Gastrocnemius medialis (tissue), 4 donors: ENCODE measurements around the gene FGF2. TPM values are rescaled to one million over a fixed set of nuclear protein-coding genes. Genes with fewer than 3 reads are reported as not detected.
"Not testable (repeated sequence)": the region's sequence is repeated elsewhere in the genome, so short reads cannot be mapped to it uniquely, and the experiment has no call there.

ENCODE experiments used
- ATAC-seq, 2 donors: fragments of 150-250 bp; one replicate each; pipeline ENCODE4 v1.9.1; 2016
- DNase-seq, 2 donors: peaks; one replicate each; pipeline ENCODE4 v3.0.0-alpha.2; 2019
- H3K27ac ChIP-seq, 4 donors: fragments of 200-600 bp; sonication (generic); 1 replicate in 1 of 4; 2 replicates in 3 of 4; pipeline ENCODE4 v1.5.1; 2016 to 2018; ENCODE audit warnings: mild to moderate bottlenecking in 2 of 4, moderate library complexity in 1 of 4
- H3K27me3 ChIP-seq, 3 donors: fragments of 200-600 bp; sonication (generic) in 2 of 3; 1 replicate in 1 of 3; 2 replicates in 2 of 3; pipeline versions ENCODE4 v1.5.1 to v1.6.0; 2016 to 2019; ENCODE audit warnings: mild to moderate bottlenecking in 1 of 3, moderate library complexity in 1 of 3
- H3K36me3 ChIP-seq, 2 donors: fragments of 200-600 bp; sonication (generic) in 1 of 2; one replicate each; pipeline ENCODE4 v1.5.1; 2017 to 2018
- H3K4me1 ChIP-seq, 2 donors: fragments of 200-600 bp; sonication (generic) in 1 of 2; one replicate each; pipeline ENCODE4 v1.5.1; 2016 to 2017; ENCODE audit warnings: mild to moderate bottlenecking in 2 of 2
- H3K4me3 ChIP-seq, 4 donors: fragments of 200-600 bp; sonication (generic) in 3 of 4; 1 replicate in 1 of 4; 2 replicates in 3 of 4; pipeline ENCODE4 v1.5.1; 2016 to 2019; ENCODE audit warnings: mild to moderate bottlenecking in 2 of 4
- H3K9me3 ChIP-seq, 3 donors: fragments of 200-600 bp; sonication (generic) in 2 of 3; 1 replicate in 1 of 3; 2 replicates in 2 of 3; pipeline ENCODE4 v1.5.1; 2016 to 2019
- CTCF ChIP-seq, 5 experiments: fragments of 450-650 bp in 3 of 5; fragments of 200-600 bp in 2 of 5; sonication (generic) in 2 of 5; IDR thresholded peaks in 4 of 5; conservative IDR thresholded peaks in 1 of 5; 1 replicate in 4 of 5; 2 replicates in 1 of 5; pipeline ENCODE4 v1.5.1; 2016 to 2019; ENCODE audit warnings: antibody characterized with exemption in 5 of 5, mild to moderate bottlenecking in 3 of 5, moderate library complexity in 3 of 5
- POLR2A ChIP-seq, 2 donors: fragments of 450-650 bp; IDR thresholded peaks; one replicate each; pipeline ENCODE4 v1.6.1; 2017; ENCODE audit warnings: antibody characterized with exemption in 2 of 2, mild to moderate bottlenecking in 2 of 2, moderate library complexity in 2 of 2
- in situ Hi-C, 4 donors: fragments of 200-750 bp; cut with MboI; loops; one replicate each; pipeline versions ENCODE4 v1.15.0 to v1.8.0; 2017; ENCODE audit warnings: low sequenced_read_pairs in 4 of 4
- intact Hi-C: fragments of 100-400 bp; cut with DNase I; formaldehyde crosslinking; loops from one replicate; pipeline ENCODE4 v1.15.1; 2023; ENCODE audit warnings: low total_unique reads
- total RNA-seq, 4 donors: library from RNA; depleted of rRNA; stranded (reverse); fragments of >200 nt; gene quantifications; one replicate each; pipeline versions ENCODE4 v1.1.0 to v1.2.3, GENCODE V29; 2016

FGF2 gene
- total RNA-seq, 4 donors from 2014 or later = 1.5 to 3.5 (median 1.9) TPM

GRCh38 chr4:122833999-122834398 is 7.4 kb downstream of the FGF2 start:
- H3K9me3 ChIP-seq = no peaks in the 10 kb centered on the region
- no peaks in the 10 kb centered on the region for H3K36me3 ChIP-seq
- intact Hi-C loops (no loop called here), in situ Hi-C loops (no loop called here)
- ATAC-seq = no peak
- no peak overlapping the region for H3K4me3 ChIP-seq
- H3K4me1 ChIP-seq = peaks cover 0 to 11% of the 10 kb centered on the region in 2 donors
- peaks cover 5 to 13% (median 13%) of the 10 kb centered on the region in 3 donors for H3K27me3 ChIP-seq
- TF ChIP-seq POLR2A (IDR thresholded peaks at IDR 0.05) = no peak
- no peak for TF ChIP-seq CTCF (IDR thresholded peaks at IDR 0.05 in 4 of 5, conservative IDR thresholded peaks at IDR 0.05 in 1 of 5)
- H3K27ac ChIP-seq = no peak overlapping the region
- no peak for DNase-seq

- in situ Hi-C loops (no loop called here), intact Hi-C loops (no loop called here)
- ATAC-seq = no peak
- Histone ChIP-seq H3K27me3 (no peaks in the 10 kb centered on the region), H3K4me3 (no peak overlapping the region), H3K36me3 (no peaks in the 10 kb centered on the region), H3K27ac (no peak overlapping the region), H3K9me3 (no peaks in the 10 kb centered on the region), H3K4me1 (peaks cover 0 to 14% of the 10 kb centered on the region in 2 donors)
- no peak for DNase-seq
- TF ChIP-seq CTCF (IDR thresholded peaks at IDR 0.05 in 4 of 5, conservative IDR thresholded peaks at IDR 0.05 in 1 of 5) = no peak
- TF ChIP-seq POLR2A (IDR thresholded peaks at IDR 0.05) = no peak
Observed at GRCh38 chr4:122836941-122837340, 10.3 kb downstream of the FGF2 start.

- DNase-seq (no peak), ATAC-seq (no peak)
- no peak for TF ChIP-seq CTCF (IDR thresholded peaks at IDR 0.05 in 4 of 5, conservative IDR thresholded peaks at IDR 0.05 in 1 of 5)
- TF ChIP-seq POLR2A (IDR thresholded peaks at IDR 0.05) = no peak
- no peaks in the 10 kb centered on the region for H3K9me3 ChIP-seq
- peaks cover 0 to 9% of the 10 kb centered on the region in 2 donors for H3K4me1 ChIP-seq
- intact Hi-C loops (no loop called here), in situ Hi-C loops (no loop called here)
- H3K27ac ChIP-seq = no peak overlapping the region
- no peaks in the 10 kb centered on the region for H3K36me3 ChIP-seq
- no peaks in the 10 kb centered on the region for H3K27me3 ChIP-seq
- no peak overlapping the region for H3K4me3 ChIP-seq
Observed at GRCh38 chr4:122838034-122838433, 11.4 kb downstream of the FGF2 start.

GRCh38 chr4:122842392-122842791 is 15.8 kb downstream of the FGF2 start:
- DNase-seq (no peak), ATAC-seq (no peak)
- Histone ChIP-seq H3K4me3 (no peak overlapping the region), H3K27ac (no peak overlapping the region), H3K27me3 (no peaks in the 10 kb centered on the region), H3K36me3 (no peaks in the 10 kb centered on the region), H3K4me1 (peaks cover 0 to 2% of the 10 kb centered on the region in 2 donors), H3K9me3 (no peaks in the 10 kb centered on the region)
- TF ChIP-seq POLR2A (IDR thresholded peaks at IDR 0.05) (no peak), CTCF (IDR thresholded peaks at IDR 0.05 in 4 of 5, conservative IDR thresholded peaks at IDR 0.05 in 1 of 5) (no peak)
- in situ Hi-C loops = no loop called here
- intact Hi-C loops = no loop called here

GRCh38 chr4:122842984-122843531 is 16.4 kb downstream of the FGF2 start:
- in situ Hi-C loops (no loop called here), intact Hi-C loops (no loop called here)
- ATAC-seq (no peak), DNase-seq (no peak)
- Histone ChIP-seq H3K27me3 (no peaks in the 10 kb centered on the region), H3K9me3 (no peaks in the 10 kb centered on the region), H3K4me3 (no peak overlapping the region), H3K27ac (no peak overlapping the region), H3K4me1 (peaks cover 0 to 2% of the 10 kb centered on the region in 2 donors), H3K36me3 (no peaks in the 10 kb centered on the region)
- TF ChIP-seq CTCF (IDR thresholded peaks at IDR 0.05 in 4 of 5, conservative IDR thresholded peaks at IDR 0.05 in 1 of 5) = no peak
- no peak for TF ChIP-seq POLR2A (IDR thresholded peaks at IDR 0.05)

GRCh38 chr4:122844391-122844790 is 17.8 kb downstream of the FGF2 start:
- H3K4me3 ChIP-seq, H3K36me3 ChIP-seq, in situ Hi-C loops, H3K4me1 ChIP-seq, intact Hi-C loops, H3K9me3 ChIP-seq, ATAC-seq, DNase-seq, H3K27me3 ChIP-seq, H3K27ac ChIP-seq: not testable (repeated sequence)
